SK-N-SH (cell line): ENCODE data around the gene DOK7.

Source experiments
- CHD2 ChIP-seq: fragments of 150-350 bp; IDR thresholded peaks from 2 replicates; pipeline ENCODE4 v1.6.1; 2018; ENCODE audit warnings: low read length; ENCODE audit not compliant: partially characterized antibody
- CTCF ChIP-seq: fragments of 200-600 bp; sonication (generic); IDR thresholded peaks from 2 replicates; pipeline ENCODE4 v1.6.1; 2017; ENCODE audit warnings: antibody characterized with exemption, mild to moderate bottlenecking, moderate library complexity
- EZH2phosphoT487 ChIP-seq: fragments of 200-600 bp; sonication (generic); IDR thresholded peaks from 2 replicates; pipeline ENCODE4 v1.6.1; 2017; ENCODE audit warnings: low read depth, mixed run types, mild to moderate bottlenecking, antibody characterized with exemption, moderate library complexity, borderline replicate concordance
- FOSL2 ChIP-seq: IDR thresholded peaks from 2 replicates; pipeline ENCODE4 v1.4.0; 2012; ENCODE audit warnings: low read depth, mild to moderate bottlenecking, moderate library complexity, borderline replicate concordance
- GATA2 ChIP-seq: sonication (generic); formaldehyde crosslinking; IDR thresholded peaks from 2 replicates; pipeline ENCODE4 v1.5.0; 2020; ENCODE audit warnings: mild to moderate bottlenecking, missing genetic modification reagents
- MXI1 ChIP-seq: IDR thresholded peaks from 2 replicates; pipeline ENCODE4 v1.6.1; 2012; ENCODE audit warnings: mild to moderate bottlenecking, low read depth, low read length, improper control_type of control experiment
- NFIC ChIP-seq: IDR thresholded peaks from 2 replicates; pipeline ENCODE4 v1.4.0; 2012; ENCODE audit warnings: borderline replicate concordance
- POLR2AphosphoS5 ChIP-seq: IDR thresholded peaks from 2 replicates; pipeline ENCODE4 v1.6.1; 2012; ENCODE audit warnings: low read depth, low read length
- RAD21 ChIP-seq: IDR thresholded peaks from 2 replicates; pipeline ENCODE4 v1.6.1; 2012; ENCODE audit warnings: mild to moderate bottlenecking, low read length
- SMC3 ChIP-seq: IDR thresholded peaks from 2 replicates; pipeline ENCODE4 v1.6.1; 2012; ENCODE audit warnings: low read depth, low read length, improper control_type of control experiment
- TCF12 ChIP-seq: IDR thresholded peaks from 2 replicates; pipeline ENCODE4 v1.4.0; 2012
- USF2 ChIP-seq: fragments of 150-350 bp; IDR thresholded peaks from 2 replicates; pipeline ENCODE4 v1.6.1; 2017; ENCODE audit warnings: antibody characterized with exemption, low read length, low read depth, borderline replicate concordance
- TF ChIP-seq, protein P1 (sequence below): fragments of 150-350 bp; IDR thresholded peaks from 2 replicates; pipeline ENCODE4 v1.6.1; 2016; ENCODE audit warnings: mild to moderate bottlenecking, low read depth, low read length

GRCh38 chr4:3422808-3423297 lies 40.3 kb upstream of the DOK7 start:
- TF ChIP-seq USF2 (no peak), TCF12 (no peak), CTCF (no peak), SMC3 (no peak), FOSL2 (no peak), EZH2phosphoT487 (no peak), GATA2 (CRISPR knock-in tag) (no peak), CHD2 (no peak), MXI1 (no peak), NFIC (no peak), POLR2AphosphoS5 (no peak), RAD21 (no peak)
- TF ChIP-seq, protein P1, sequence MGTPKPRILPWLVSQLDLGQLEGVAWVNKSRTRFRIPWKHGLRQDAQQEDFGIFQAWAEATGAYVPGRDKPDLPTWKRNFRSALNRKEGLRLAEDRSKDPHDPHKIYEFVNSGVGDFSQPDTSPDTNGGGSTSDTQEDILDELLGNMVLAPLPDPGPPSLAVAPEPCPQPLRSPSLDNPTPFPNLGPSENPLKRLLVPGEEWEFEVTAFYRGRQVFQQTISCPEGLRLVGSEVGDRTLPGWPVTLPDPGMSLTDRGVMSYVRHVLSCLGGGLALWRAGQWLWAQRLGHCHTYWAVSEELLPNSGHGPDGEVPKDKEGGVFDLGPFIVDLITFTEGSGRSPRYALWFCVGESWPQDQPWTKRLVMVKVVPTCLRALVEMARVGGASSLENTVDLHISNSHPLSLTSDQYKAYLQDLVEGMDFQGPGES: no peak
